Sigmoid colon (tissue), 4 donors: ENCODE measurements around the gene RPL38.

ENCODE experiments used
- CTCF ChIP-seq, 4 experiments: fragments of 450-650 bp in 3 of 4; fragments of 200-600 bp in 1 of 4; IDR thresholded peaks; one replicate each; pipeline ENCODE4 v1.5.1; 2016 to 2019; ENCODE audit warnings: antibody characterized with exemption in 4 of 4, mild to moderate bottlenecking in 3 of 4, moderate library complexity in 2 of 4
- POLR2AphosphoS5 ChIP-seq, 4 donors: sonication (generic); formaldehyde crosslinking; IDR thresholded peaks; one replicate each; pipeline ENCODE4 v1.6.1; 2017; ENCODE audit warnings: antibody characterized with exemption in 4 of 4

GRCh38 chr17:74214484-74215341, 11.2 kb downstream of the RPL38 start:
- no peak for TF ChIP-seq CTCF (IDR thresholded peaks at IDR 0.05)
- no peak for TF ChIP-seq POLR2AphosphoS5 (IDR thresholded peaks at IDR 0.05)
